ENCODE data around the gene KLHL29. TPM values are rescaled to one million over a fixed set of nuclear protein-coding genes. Genes with fewer than 3 reads are reported as not detected.

Gene KLHL29
- total RNA-seq, 1 experiment from 2014 or later, result 3.4 TPM

- Histone ChIP-seq H3K9me2 (ENCODE audit: insufficient read depth) (no peaks in the 10 kb centered on the region), H3K9me3 (ENCODE audit: insufficient read depth, low read depth) (no peaks in the 10 kb centered on the region), H3K27me3 (ENCODE audit: insufficient read depth, low read depth) (no peaks in the 10 kb centered on the region), H3K4me2 (no peak overlapping the region), H3F3A (ENCODE audit: insufficient read depth, low read depth) (no peaks in the 10 kb centered on the region), H3K36me3 (ENCODE audit: low read depth) (no peaks in the 10 kb centered on the region), H3K79me2 (ENCODE audit: low read depth) (no peaks in the 10 kb centered on the region), H4K20me1 (ENCODE audit: insufficient read depth) (no peaks in the 10 kb centered on the region), H3K4me1 (replicated peaks; ENCODE audit: insufficient read depth) (no peaks in the 10 kb centered on the region), H3K4me3 (no peak overlapping the region), H3K27ac (no peak overlapping the region), H2AFZ (no peak overlapping the region)
- DNase-seq, result no peak
- POLR2A ChIA-PET (ENCODE audit: unreplicated experiment), result no interaction called here
- BruUV-seq (replicated peaks), result no TSS peak
- intact Hi-C loops (cut with micrococcal nuclease; ENCODE audit: unreplicated experiment), result no loop called here
- TF ChIP-seq CTCF (conservative IDR thresholded peaks at IDR 0.05), result no peak
- no peak for TF ChIP-seq EZH2 (IDR thresholded peaks at IDR 0.05; ENCODE audit: low read depth)
- CTCF ChIA-PET, result no interaction called here
Measured at GRCh38 chr2:23706613-23707078, 321.7 kb downstream of the KLHL29 start.

GRCh38 chr2:23707096-23707495, 322.1 kb downstream of the KLHL29 start:
- no TSS peak for BruUV-seq (replicated peaks)
- Histone ChIP-seq H3K4me3 (no peak overlapping the region), H3K9me2 (ENCODE audit: insufficient read depth) (no peaks in the 10 kb centered on the region), H3K9me3 (ENCODE audit: insufficient read depth, low read depth) (no peaks in the 10 kb centered on the region), H3K79me2 (ENCODE audit: low read depth) (no peaks in the 10 kb centered on the region), H2AFZ (no peak overlapping the region), H3F3A (ENCODE audit: insufficient read depth, low read depth) (no peaks in the 10 kb centered on the region), H3K4me1 (replicated peaks; ENCODE audit: insufficient read depth) (no peaks in the 10 kb centered on the region), H4K20me1 (ENCODE audit: insufficient read depth) (no peaks in the 10 kb centered on the region), H3K27me3 (ENCODE audit: insufficient read depth, low read depth) (no peaks in the 10 kb centered on the region), H3K27ac (no peak overlapping the region), H3K36me3 (ENCODE audit: low read depth) (no peaks in the 10 kb centered on the region), H3K4me2 (no peak overlapping the region)
- no peak for DNase-seq
- ChIA-PET CTCF (no interaction called here), POLR2A (ENCODE audit: unreplicated experiment) (no interaction called here)
- no peak for TF ChIP-seq EZH2 (IDR thresholded peaks at IDR 0.05; ENCODE audit: low read depth)
- no peak for TF ChIP-seq CTCF (conservative IDR thresholded peaks at IDR 0.05)
- intact Hi-C loops (cut with micrococcal nuclease; ENCODE audit: unreplicated experiment), result no loop called here

GRCh38 chr2:23708771-23709170, 323.8 kb downstream of the KLHL29 start:
- no peak overlapping the region for H2AFZ ChIP-seq
- H3K36me3 ChIP-seq (ENCODE audit: low read depth), result no peaks in the 10 kb centered on the region
- ChIA-PET CTCF (no interaction called here), POLR2A (ENCODE audit: unreplicated experiment) (no interaction called here)
- no peak for DNase-seq
- no peaks in the 10 kb centered on the region for H3F3A ChIP-seq (ENCODE audit: insufficient read depth, low read depth)
- no peak overlapping the region for H3K27ac ChIP-seq
- H3K9me3 ChIP-seq (ENCODE audit: insufficient read depth, low read depth), result no peaks in the 10 kb centered on the region
- no peaks in the 10 kb centered on the region for H3K27me3 ChIP-seq (ENCODE audit: insufficient read depth, low read depth)
- H3K4me3 ChIP-seq, result no peak overlapping the region
- no peaks in the 10 kb centered on the region for H4K20me1 ChIP-seq (ENCODE audit: insufficient read depth)
- H3K9me2 ChIP-seq (ENCODE audit: insufficient read depth), result no peaks in the 10 kb centered on the region
- H3K79me2 ChIP-seq (ENCODE audit: low read depth), result no peaks in the 10 kb centered on the region
- no TSS peak for BruUV-seq (replicated peaks)
- intact Hi-C loops (cut with micrococcal nuclease; ENCODE audit: unreplicated experiment), result no loop called here
- TF ChIP-seq CTCF (conservative IDR thresholded peaks at IDR 0.05) (no peak), EZH2 (IDR thresholded peaks at IDR 0.05; ENCODE audit: low read depth) (no peak)
- H3K4me1 ChIP-seq (replicated peaks; ENCODE audit: insufficient read depth), result no peaks in the 10 kb centered on the region
- no peak overlapping the region for H3K4me2 ChIP-seq
